K562 (cell line): ENCODE results near the gene TENT4B. TPM values are rescaled to one million over a fixed set of nuclear protein-coding genes. Genes with fewer than 3 reads are reported as not detected.

Experiments
- E2F6 ChIP-seq, 2 experiments: IDR thresholded peaks; 2 replicates each; pipeline ENCODE4 v1.6.1; 2011; ENCODE audit warnings: borderline replicate concordance in 1 of 2, control low read depth in 1 of 2, low read depth in 1 of 2, low read length in 1 of 2, mild to moderate bottlenecking in 1 of 2, mixed read lengths in 1 of 2, moderate library complexity in 1 of 2; ENCODE audit not compliant: insufficient read depth in 1 of 2, insufficient read length in 1 of 2, poor library complexity in 1 of 2, severe bottlenecking in 1 of 2; ENCODE audit errors: extremely low read depth in 1 of 2
- ELF2 ChIP-seq: fragments of 250-450 bp; sonication (Bioruptor Pico); IDR thresholded peaks from 2 replicates; pipeline ENCODE4 v1.5.0; 2021; ENCODE audit warnings: mild to moderate bottlenecking
- ERF ChIP-seq: fragments of 450-650 bp; formaldehyde crosslinking; IDR thresholded peaks from 2 replicates; pipeline ENCODE4 v1.4.0; 2020; ENCODE audit warnings: mild to moderate bottlenecking, mixed read lengths
- HDAC2 ChIP-seq: fragments of 450-650 bp; IDR thresholded peaks from 2 replicates; pipeline ENCODE4 v1.6.1; 2016; ENCODE audit warnings: mild to moderate bottlenecking
- JUND ChIP-seq, 2 experiments: IDR thresholded peaks; 2 replicates in 1 of 2; 3 replicates in 1 of 2; pipeline ENCODE4 v1.6.1; 2011; ENCODE audit warnings: borderline replicate concordance in 2 of 2, low read depth in 2 of 2, low read length in 2 of 2, improper control_type of control experiment in 1 of 2, missing biosample characterization in 1 of 2, missing genetic modification characterization in 1 of 2, missing genetic modification reagents in 1 of 2
- LEF1 ChIP-seq: fragments of 450-650 bp; IDR thresholded peaks from 2 replicates; pipeline ENCODE4 v1.6.1; 2016; ENCODE audit warnings: mild to moderate bottlenecking
- MYC ChIP-seq, 2 experiments: fragments of 250-450 bp in 1 of 2; sonication (Bioruptor Pico) in 1 of 2; IDR thresholded peaks; 2 replicates each; pipeline versions ENCODE4 v1.5.1 to v1.6.1; 2012 to 2021; ENCODE audit warnings: low read depth in 2 of 2, borderline replicate concordance in 1 of 2, improper control_type of control experiment in 1 of 2, low read length in 1 of 2, mild to moderate bottlenecking in 1 of 2, moderate library complexity in 1 of 2
- POLR2B ChIP-seq: fragments of 450-650 bp; IDR thresholded peaks from 2 replicates; pipeline ENCODE4 v1.6.1; 2018; ENCODE audit warnings: low read depth; ENCODE audit not compliant: partially characterized antibody
- RBFOX2 ChIP-seq: fragments of 200-400 bp; formaldehyde crosslinking; IDR thresholded peaks from 2 replicates; pipeline ENCODE4 v1.6.1; 2017; ENCODE audit warnings: low read depth, mild to moderate bottlenecking, low read length, moderate library complexity
- SMAD4 ChIP-seq: fragments of 250-450 bp; sonication (Bioruptor Pico); conservative IDR thresholded peaks from 2 replicates; pipeline ENCODE4 v1.8.0; 2021; ENCODE audit warnings: inconsistent platforms, mild to moderate bottlenecking, moderate library complexity
- TEAD4 ChIP-seq, 2 experiments: sonication (generic) in 1 of 2; formaldehyde crosslinking in 1 of 2; IDR thresholded peaks; 2 replicates each; pipeline versions ENCODE4 v1.6.1 to v1.8.0; 2012 to 2022; ENCODE audit warnings: borderline replicate concordance in 1 of 2, inconsistent platforms in 1 of 2, low read length in 1 of 2, mild to moderate bottlenecking in 1 of 2, missing genetic modification reagents in 1 of 2
- ZBTB2 ChIP-seq: fragments of 450-650 bp; IDR thresholded peaks from 2 replicates; pipeline ENCODE4 v1.6.1; 2016; ENCODE audit warnings: antibody characterized with exemption
- ZNF592 ChIP-seq: fragments of 450-650 bp; IDR thresholded peaks from 2 replicates; pipeline ENCODE4 v1.6.1; 2017; ENCODE audit warnings: antibody characterized with exemption, mild to moderate bottlenecking
- polyA plus RNA-seq, 8 experiments: library from polyadenylated mRNA; depleted of rRNA in 4 of 8; stranded (reverse) in 5 of 8; unstranded in 3 of 8; fragments of >200 nt; fragmentation: Nextera tagmentation in 2 of 8; fragmentation: Illumina TruSeq in 1 of 8; extraction: Ambion mirVana in 2 of 8; extraction: Trizol in 1 of 8; gene quantifications; 2 replicates each; pipeline versions ENCODE4 v1.2.1 to v1.2.3, GENCODE V29; 2011 to 2014; ENCODE audit warnings: inconsistent platforms in 1 of 8, missing spikeins in 1 of 8
- total RNA-seq, 7 experiments: library from RNA; depleted of rRNA in 6 of 7; stranded (reverse); fragments of >200 nt in 6 of 7; fragmentation: Illumina TruSeq in 2 of 7; extraction: Trizol in 2 of 7; gene quantifications; 2 replicates each; pipeline versions ENCODE4 v1.2.1 to v1.2.3, GENCODE V29; 2011 to 2021; ENCODE audit warnings: low replicate concordance in 1 of 7
- TF ChIP-seq, protein P1 (sequence below): sonication (generic); formaldehyde crosslinking; IDR thresholded peaks from 2 replicates; pipeline ENCODE4 v1.8.0; 2022; ENCODE audit warnings: mild to moderate bottlenecking, missing genetic modification reagents
- TF ChIP-seq, protein P2 (sequence below): fragments of 200-800 bp; sonication (Bioruptor generic); IDR thresholded peaks from 2 replicates; pipeline ENCODE4 v1.6.1; 2017; ENCODE audit warnings: missing genetic modification characterization, missing compliant biosample characterization

TENT4B gene
- total and polyA plus RNA-seq, 9 of the 15 experiments (the other 6 are each of a cell fraction or from before 2014, with no cell fraction given): 5.2 to 8.4 (median 7.0) TPM

DNA sequence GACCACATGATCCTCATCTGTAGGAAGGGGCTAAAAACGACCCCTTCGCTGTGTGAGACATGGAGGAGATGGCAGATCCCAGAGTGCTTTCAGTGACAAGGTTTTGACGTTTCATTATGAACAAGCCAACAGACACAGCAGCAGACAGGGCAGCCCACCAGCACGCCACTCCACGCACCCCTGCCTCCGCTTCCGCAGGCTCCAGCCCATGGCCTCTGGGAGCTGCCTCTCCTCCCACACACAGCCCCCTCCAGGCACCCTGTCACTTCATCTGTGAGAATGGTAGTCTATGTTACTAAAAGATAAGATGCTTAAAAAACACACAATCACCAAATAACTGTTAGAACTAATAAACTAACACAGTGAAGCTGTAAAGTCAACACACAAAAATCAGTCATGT is 101.0 kb downstream of the TENT4B start (continued):
- TF ChIP-seq ZBTB2 (no peak), JUND (IDR thresholded peaks at IDR 0.05; ENCODE audit: borderline replicate concordance, low read depth, low read length) (peak; percentile 17; the same call in 1 of the 2 replicates), JUND (tag; IDR thresholded peaks at IDR 0.05; ENCODE audit: borderline replicate concordance, low read depth, low read length) (no peak; the same call in 2 of the 3 replicates), TEAD4 (IDR thresholded peaks at IDR 0.05; ENCODE audit: low read length) (peak; percentile 61), TEAD4 (CRISPR knock-in tag; IDR thresholded peaks at IDR 0.05; ENCODE audit: borderline replicate concordance) (no peak), SMAD4 (CRISPR knock-in tag) (peak; percentile 62), ELF2 (peak; percentile 51; the same call in 1 of the 2 replicates), HDAC2 (0 out of 2 replicates have a peak, but pooled peaks have one; percentile 32), ZNF592 (peak; percentile 86), ERF (CRISPR knock-in tag) (peak; percentile 33; the same call in 1 of the 2 replicates), LEF1 (peak; percentile 57; the same call in 1 of the 2 replicates), POLR2B (peak; percentile 29), E2F6 (IDR thresholded peaks at IDR 0.05; ENCODE audit: borderline replicate concordance in 1 of 2, extremely low read depth in 1 of 2, insufficient read depth in 1 of 2, insufficient read length in 1 of 2, low read depth in 1 of 2, low read length in 1 of 2, poor library complexity in 1 of 2, severe bottlenecking in 1 of 2) (peak in 1 of 2 experiments; percentile 27), RBFOX2 (no peak), MYC (IDR thresholded peaks at IDR 0.05; ENCODE audit: low read depth, low read length) (peak; percentile 31; the same call in 1 of the 2 replicates), MYC (CRISPR knock-in tag; IDR thresholded peaks at IDR 0.05; ENCODE audit: borderline replicate concordance, low read depth) (no peak)
- TF ChIP-seq, protein P1, sequence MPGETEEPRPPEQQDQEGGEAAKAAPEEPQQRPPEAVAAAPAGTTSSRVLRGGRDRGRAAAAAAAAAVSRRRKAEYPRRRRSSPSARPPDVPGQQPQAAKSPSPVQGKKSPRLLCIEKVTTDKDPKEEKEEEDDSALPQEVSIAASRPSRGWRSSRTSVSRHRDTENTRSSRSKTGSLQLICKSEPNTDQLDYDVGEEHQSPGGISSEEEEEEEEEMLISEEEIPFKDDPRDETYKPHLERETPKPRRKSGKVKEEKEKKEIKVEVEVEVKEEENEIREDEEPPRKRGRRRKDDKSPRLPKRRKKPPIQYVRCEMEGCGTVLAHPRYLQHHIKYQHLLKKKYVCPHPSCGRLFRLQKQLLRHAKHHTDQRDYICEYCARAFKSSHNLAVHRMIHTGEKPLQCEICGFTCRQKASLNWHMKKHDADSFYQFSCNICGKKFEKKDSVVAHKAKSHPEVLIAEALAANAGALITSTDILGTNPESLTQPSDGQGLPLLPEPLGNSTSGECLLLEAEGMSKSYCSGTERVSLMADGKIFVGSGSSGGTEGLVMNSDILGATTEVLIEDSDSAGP (CRISPR knock-in tag): no peak
- TF ChIP-seq, protein P2, sequence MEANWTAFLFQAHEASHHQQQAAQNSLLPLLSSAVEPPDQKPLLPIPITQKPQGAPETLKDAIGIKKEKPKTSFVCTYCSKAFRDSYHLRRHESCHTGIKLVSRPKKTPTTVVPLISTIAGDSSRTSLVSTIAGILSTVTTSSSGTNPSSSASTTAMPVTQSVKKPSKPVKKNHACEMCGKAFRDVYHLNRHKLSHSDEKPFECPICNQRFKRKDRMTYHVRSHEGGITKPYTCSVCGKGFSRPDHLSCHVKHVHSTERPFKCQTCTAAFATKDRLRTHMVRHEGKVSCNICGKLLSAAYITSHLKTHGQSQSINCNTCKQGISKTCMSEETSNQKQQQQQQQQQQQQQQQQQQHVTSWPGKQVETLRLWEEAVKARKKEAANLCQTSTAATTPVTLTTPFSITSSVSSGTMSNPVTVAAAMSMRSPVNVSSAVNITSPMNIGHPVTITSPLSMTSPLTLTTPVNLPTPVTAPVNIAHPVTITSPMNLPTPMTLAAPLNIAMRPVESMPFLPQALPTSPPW: peak; percentile 33; the same call in 1 of the 2 replicates
